NCI-H69 (cell line): ENCODE data around the gene HMBS.
A peak's percentile ranks its signal among the peaks of the same experiment; 100 is the strongest.
"Not testable (repeated sequence)": the region's sequence is repeated elsewhere in the genome, so short reads cannot be mapped to it uniquely, and the experiment has no call there.

Experiments used
- DNase-seq: peaks from one replicate; lab custom pipeline; 2025; lab: John Stamatoyannopoulos, UW

Gene HMBS

GRCh38 chr11:119084663-119085436 is at the start of gene HMBS:
TSS of gene HMBS (plus strand) at chr11:119084881. CDS start at chr11:119085034, 153 bp downstream.
- peak; percentile 97 for DNase-seq

- DNase-seq = no peak
These were observed 45.8 kb upstream of the HMBS start for GRCh38 chr11:119038884-119039283.

- DNase-seq = not testable (repeated sequence)
These were observed 45.2 kb upstream of the HMBS start for GRCh38 chr11:119039471-119039870.

- no peak for DNase-seq
These were observed 42.7 kb upstream of the HMBS start for GRCh38 chr11:119041821-119042514.

- DNase-seq = no peak
These were observed 41.8 kb upstream of the HMBS start for GRCh38 chr11:119042927-119043326.

- DNase-seq = no peak
These were observed 40.0 kb upstream of the HMBS start for GRCh38 chr11:119044708-119045107.

GRCh38 chr11:119046489-119046888 is 38.2 kb upstream of the HMBS start:
- DNase-seq = no peak

- DNase-seq = no peak
These were observed 37.5 kb upstream of the HMBS start for GRCh38 chr11:119047205-119047604.

GRCh38 chr11:119048644-119049043 is 36.0 kb upstream of the HMBS start:
- DNase-seq = no peak

- no peak for DNase-seq
These were observed 35.6 kb upstream of the HMBS start for GRCh38 chr11:119049081-119049480.

- DNase-seq = no peak
These were observed 33.1 kb upstream of the HMBS start for GRCh38 chr11:119051440-119052162.

- DNase-seq = no peak
These were observed 32.4 kb upstream of the HMBS start for GRCh38 chr11:119052163-119052814.

- DNase-seq = no peak
These were observed 30.3 kb upstream of the HMBS start for GRCh38 chr11:119054418-119054817.

GRCh38 chr11:119055901-119056300 is 28.8 kb upstream of the HMBS start:
- no peak for DNase-seq

- DNase-seq = peak; percentile 86
These were observed 28.2 kb upstream of the HMBS start for GRCh38 chr11:119056421-119056999.

GRCh38 chr11:119057000-119057769 is 27.5 kb upstream of the HMBS start, which contains the start of gene HYOU1:
TSS of gene HYOU1 (minus strand) at chr11:119057205. CDS start at chr11:119056160, 1,045 bp downstream.
- DNase-seq = peak; percentile 99

GRCh38 chr11:119059128-119059527 is 25.6 kb upstream of the HMBS start:
- not testable (repeated sequence) for DNase-seq

- no peak for DNase-seq
These were observed 23.4 kb upstream of the HMBS start for GRCh38 chr11:119061256-119061655.

GRCh38 chr11:119062779-119063178 is 21.9 kb upstream of the HMBS start:
- DNase-seq = no peak

- DNase-seq = peak; percentile 55
These were observed 19.3 kb upstream of the HMBS start for GRCh38 chr11:119065369-119065768.
